NCI-H146 treated with DMSO at 0.1 percent for 48 hours (cell line): Measurements from ENCODE around the gene MAD1L1.

Experiments used
- DNase-seq: peaks from one replicate; lab custom pipeline; 2025; ENCODE audit not compliant: unreplicated experiment; lab: John Stamatoyannopoulos, UW

The MAD1L1 gene

DNA sequence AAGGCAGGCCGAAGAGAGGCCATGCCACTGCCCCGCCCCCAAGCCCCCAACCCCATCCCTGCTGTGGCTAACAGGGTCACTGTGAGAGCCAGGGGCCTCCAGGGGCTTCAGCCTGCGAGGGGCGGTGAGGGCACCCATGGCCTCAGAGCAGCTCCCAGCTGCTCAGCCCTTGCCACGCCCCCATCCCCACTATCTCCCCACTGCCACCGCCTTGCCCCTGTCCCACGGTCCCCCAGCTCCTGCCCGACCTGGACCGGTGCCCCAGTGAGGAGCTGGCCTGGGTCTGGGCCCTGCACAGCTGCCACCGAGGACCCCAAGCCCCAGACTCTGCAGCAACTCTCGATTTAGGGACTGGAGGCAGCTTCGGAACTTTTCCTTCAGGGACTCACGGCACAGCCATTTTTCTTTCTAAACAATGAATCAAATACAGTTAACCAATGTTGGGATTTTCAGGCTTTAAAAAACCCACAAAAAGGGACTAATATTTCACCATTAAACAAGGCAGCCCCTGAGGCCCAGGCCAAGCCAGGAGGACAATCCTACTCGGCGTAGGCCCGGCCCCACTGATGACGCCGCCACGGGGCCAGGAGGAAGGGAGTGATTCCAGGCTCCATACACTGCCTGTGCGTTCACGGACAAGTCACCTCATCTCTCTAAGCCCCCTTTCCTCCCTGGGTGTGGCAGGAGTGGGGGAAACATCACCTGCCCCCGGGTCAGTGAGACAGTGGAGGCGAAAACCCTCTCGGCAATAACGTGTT lies 325.6 kb downstream of the MAD1L1 start:
- DNase-seq, result no peak

DNA sequence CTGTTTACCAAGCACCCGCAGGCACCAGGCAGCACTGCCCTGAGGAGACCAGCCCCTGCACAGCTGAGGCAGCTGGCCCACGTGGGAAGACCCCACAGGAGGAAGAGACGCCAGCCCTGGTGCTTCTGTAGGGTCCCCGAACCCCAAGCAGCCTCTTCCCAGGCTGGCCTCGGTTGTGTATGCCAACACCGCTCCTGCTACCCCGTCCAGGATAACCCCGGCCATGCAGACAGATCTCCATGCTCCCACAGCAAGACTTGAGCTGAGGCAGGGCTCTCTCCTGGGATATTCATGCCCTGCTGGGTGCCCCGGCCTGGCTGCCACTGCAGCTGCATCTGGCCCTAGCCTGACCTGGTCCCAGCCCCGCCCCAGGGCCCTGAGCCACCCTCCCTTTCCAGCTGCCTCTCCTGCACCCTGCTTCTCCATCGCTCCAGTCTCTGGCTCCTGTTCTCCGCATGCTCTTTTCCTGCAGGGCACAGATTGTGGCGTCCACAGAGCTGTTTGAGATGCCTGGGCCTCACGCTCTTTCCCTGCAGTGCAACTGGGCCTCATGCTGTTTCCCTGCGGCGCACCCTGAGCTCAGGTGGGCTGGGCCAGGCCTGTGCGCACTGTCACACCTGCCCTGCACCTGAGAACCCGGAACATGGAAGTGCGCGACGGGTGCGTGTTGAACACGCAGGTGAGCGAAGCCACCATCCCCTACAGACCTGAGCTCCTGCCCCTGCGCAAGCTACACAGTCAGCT lies 326.5 kb downstream of the MAD1L1 start:
- DNase-seq, result no peak

DNA sequence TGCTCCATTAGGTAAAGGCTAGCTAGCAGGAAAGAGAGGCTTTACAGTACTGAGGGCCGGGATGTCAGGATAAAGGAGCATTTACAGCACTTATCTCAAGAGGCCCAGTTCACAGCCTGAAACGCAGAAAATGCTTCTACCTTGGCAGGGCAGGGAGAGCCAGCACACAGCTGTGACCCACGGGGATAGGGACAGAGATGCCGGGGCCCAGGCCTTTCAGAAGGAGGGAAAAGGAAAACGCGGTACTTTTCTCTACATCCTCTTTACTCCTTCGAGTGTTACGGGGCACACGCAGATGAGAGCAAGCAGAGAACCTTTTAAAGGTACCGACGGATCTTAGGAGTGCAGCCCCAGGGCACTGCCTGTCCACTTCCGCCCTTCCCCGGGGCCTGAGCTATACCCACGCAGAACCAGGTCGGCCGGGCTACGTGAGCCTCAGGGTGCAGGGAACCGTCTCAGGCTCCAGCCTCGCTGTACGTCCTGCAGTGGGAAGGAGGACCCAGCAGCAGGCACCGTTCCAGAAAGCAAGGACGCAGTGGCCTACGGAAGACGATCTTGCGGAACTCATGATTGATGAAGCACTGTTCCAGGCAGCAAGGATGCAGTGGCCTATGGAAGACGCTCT lies 330.4 kb downstream of the MAD1L1 start:
- DNase-seq, result no peak

DNA sequence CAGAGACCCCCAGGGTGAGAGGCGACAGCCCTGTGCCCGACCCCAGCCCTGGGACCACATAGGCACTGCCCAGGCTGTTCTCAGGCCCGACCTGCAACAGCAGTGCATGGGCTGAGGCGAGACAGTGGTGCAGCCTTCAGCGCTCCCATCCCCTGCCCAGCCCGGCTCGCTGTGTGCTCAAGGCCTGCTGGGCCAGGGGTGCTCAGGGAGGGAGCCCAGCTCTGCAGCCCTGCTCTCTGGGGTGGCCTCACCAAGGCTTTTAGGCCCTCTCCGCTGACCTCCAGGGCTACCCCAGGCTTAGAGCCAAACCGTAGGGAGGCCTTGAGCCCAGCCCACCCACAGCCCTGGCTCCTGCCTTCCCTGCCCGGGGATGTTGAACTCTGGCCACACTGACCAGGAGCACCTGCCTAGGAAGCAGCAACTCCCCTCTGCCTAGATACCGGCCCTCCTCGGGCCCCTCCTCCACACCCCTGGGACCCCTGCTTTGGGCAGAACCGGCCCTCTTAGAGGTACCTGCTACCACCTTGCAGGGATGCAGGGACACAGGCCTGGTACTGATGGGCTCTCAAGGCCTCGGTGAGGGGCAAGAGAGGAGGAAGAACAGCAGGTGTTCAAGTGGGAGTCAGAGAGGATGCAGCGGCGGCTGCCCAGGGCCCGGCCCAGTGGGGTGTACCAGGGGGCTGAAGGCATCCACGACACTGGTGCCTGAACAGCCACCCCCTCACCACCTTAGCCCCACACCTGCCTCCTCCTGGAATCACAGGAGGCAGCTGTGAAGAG lies 331.1 kb downstream of the MAD1L1 start:
- no peak for DNase-seq

DNA sequence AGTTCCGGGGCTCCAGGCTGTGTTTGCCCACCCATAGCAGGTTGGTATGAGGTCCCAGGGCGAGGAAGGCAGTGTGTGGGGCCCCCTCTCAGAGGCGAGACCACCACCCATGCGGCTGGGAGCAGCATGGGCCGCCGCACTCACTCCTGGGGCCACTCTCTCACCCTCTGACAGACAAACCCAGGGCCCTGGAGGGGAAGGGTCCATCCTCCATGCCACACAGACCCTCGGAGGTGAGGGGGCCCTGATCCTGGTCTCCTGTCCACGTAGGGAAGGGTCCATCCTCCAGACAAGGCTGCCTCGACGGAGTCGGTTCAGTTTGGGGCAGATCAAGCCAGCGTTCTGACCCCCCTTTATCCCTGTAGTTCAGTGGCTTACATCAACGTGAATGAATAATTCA lies 331.9 kb downstream of the MAD1L1 start:
- no peak for DNase-seq

DNA sequence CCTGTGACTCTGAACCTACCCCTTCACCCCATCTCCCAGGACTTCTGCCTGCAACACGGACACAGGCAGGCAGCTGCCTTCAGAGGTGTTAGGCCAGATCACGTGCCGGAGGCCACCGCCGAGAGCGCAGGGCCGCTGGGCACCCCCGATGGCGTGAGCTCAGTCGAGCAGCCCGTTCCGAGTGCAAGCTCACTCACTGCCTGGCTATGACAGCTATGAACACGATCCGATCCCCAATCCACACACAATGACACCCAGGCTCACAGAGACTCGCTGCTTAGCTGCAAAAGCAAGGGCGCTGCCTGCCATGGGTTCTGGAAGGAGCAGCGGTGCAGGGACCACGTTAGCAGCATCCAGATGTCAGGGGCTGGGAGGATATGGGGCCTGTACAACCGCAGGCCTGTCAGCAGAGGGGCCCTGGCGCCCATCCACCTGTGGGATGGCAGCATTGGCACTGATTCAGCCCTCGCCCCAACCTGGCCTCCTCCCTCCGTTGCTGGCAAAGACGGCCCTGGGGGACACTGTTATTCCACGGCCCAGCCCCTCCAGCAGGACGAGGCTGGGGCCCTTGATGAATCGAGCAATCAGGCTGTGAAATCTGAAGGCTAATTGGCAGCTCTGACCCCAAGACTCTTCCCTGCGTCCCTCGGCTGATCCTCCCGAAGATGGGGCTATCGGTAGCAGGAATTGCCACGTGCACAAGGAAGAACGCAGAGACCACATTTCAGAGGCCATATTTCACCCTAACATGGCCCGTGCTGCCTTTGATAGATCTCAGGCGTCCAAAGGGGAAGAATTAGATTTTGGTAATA lies 332.6 kb downstream of the MAD1L1 start:
- no peak for DNase-seq

DNA sequence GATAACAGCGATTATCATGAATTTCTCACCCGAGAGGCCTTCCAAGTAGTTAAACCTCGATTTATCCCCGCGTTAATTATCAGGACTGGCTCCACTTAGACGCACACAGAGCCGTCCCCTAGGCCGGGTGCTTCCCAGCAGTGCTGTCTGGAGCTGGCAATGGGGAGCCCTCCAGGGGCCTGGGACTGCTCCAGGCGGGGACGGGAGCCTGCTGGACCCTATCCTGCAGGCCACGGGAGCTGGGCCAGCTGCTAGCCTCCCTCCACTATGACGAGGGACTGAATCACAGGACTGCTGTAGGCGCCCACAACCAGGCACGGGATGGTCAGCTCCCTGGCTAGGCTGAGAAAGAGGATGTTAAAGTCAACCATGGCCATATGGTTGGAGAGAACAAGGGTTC lies 333.5 kb downstream of the MAD1L1 start:
- no peak for DNase-seq

DNA sequence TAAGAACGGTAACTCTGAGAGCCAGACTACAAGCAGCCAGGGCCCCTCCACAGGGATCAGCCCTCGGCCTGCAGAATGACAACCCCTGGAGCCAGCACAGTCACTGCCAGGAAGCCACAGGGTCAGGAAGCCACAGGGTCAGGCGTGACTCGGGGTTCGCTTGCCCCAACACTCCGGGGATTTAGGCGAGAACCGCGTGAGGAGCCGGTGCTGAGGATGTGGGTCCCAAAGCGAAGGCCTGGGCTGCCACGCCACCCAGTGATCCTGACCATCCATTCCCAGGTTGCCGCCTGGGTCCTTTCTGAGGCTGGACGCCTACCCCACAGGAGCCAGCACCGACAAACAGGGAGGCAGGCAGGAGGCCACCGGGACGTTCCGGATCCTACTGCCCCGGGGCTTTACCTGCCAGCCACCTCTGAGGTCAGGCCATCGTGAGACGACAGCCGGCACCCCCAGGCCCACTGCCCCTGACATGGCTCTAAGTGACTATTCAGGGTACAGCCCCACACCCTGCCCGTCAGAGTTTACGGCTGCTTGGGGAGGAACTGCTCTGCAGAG lies 334.0 kb downstream of the MAD1L1 start:
- DNase-seq, result no peak

DNA sequence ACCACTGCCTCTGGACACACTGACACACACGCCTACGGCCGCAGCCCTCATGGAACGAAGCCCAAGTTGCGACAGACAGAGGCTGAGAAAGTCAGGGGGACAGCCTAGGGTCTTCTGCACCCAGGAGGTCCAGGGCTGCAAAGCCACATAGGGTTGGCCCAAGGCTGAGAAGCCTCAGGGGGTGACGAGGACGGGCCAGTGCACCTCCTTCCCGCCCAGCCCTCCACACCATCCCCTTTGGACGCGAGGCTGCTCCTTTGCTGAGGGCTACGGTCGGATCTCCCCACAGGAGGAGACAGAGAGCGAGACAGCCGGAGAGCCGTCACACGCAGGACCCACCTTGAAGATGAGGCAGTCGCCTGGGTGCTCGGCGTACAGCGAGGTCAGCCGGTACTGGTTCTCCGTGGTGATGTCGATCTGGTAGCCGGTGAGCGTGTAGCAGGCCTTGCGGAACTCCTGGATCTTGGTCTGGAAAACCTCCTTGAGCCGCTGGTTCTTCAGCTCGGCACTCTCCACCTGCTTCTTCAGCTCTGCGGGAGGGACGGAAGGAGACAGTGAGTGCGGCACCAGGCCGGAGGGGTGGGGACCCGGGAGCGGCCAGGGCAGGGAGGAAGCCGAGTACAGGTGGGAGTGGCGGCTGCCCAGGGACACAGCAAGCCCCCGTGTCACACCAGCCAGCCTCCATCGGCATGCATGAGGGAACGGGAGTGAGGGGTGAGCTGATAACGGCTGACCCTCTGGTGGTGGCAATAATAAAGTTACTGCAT lies 334.7 kb downstream of the MAD1L1 start:
- DNase-seq, result no peak

DNA sequence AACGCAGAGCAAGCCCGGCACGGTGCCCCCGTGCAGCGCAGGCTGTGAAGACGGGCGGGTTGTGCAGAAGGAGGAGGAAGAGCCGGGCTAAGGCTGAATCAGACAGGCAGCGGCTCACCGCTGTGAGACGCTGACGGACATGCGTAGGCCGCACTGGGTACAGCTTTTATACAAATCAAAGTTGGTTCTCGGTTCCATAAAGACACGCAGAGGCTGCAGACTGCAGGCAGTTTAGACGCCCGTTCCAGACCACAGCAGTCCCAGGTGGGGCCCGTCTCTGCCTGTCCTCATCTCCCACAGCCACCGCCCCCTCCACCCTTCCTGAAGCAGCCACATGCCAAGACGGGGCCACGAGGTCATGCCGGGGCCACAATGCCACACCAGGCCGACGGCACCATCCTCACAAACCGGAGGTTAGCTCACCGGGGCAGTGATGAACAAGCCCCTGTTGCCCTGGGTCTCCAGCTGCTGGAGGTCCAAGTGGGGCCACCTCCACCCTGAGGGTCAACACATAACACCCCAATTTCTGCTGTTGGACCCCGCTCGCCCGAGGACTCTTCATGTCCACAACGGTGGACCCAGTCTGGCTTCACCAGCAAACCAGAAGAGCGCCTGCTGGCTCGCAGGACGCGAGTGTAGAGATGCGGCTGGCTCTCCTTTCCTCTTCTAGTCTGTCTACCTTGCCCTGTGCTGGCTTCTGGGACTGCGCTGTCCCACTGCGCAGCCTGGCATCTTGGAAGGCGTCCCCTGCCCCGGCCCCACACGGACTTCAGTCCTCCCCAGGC lies 335.5 kb downstream of the MAD1L1 start:
- no peak for DNase-seq

DNA sequence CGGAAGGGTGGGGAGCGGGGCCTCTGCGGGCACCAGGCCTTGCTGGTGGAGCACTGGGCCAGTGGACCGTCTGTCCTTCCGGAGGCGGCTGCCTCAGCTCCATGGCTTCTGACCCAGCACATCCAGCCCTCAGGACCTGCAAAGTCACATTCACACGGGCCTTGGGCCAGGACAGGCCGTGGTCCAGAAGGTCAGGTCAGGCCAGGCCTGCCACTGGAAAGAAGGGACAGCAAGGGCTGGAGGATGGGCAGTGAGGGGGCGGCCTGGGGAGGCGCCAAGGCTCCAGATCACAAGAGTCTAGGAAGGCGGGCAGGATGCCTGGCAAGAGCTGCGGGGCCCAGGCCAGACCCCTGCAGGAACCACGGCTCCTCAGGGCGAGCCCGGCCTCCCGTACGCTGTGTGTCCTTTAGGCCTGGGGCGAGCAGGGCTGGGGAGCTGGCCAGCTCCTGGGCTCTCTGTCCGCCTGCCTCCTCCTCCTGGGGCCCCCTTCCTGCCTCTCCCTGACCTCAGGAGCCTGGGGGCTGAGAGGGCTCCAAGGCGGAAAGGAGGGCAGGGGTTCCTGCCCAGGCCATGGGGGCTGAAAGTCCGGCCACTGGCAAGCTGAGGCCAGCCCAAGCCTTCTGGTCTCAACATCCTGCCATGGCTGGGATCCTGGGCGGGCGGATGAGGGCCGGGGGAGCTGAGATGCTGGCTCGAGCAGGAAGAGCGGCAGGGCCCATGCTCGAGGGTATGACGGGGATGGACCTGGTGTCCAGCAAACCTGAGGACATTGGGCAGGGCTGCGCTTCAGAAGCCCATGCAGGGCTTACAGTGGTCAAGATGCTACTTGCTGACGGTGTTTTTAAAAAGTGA lies 336.9 kb downstream of the MAD1L1 start:
- DNase-seq, result no peak

DNA sequence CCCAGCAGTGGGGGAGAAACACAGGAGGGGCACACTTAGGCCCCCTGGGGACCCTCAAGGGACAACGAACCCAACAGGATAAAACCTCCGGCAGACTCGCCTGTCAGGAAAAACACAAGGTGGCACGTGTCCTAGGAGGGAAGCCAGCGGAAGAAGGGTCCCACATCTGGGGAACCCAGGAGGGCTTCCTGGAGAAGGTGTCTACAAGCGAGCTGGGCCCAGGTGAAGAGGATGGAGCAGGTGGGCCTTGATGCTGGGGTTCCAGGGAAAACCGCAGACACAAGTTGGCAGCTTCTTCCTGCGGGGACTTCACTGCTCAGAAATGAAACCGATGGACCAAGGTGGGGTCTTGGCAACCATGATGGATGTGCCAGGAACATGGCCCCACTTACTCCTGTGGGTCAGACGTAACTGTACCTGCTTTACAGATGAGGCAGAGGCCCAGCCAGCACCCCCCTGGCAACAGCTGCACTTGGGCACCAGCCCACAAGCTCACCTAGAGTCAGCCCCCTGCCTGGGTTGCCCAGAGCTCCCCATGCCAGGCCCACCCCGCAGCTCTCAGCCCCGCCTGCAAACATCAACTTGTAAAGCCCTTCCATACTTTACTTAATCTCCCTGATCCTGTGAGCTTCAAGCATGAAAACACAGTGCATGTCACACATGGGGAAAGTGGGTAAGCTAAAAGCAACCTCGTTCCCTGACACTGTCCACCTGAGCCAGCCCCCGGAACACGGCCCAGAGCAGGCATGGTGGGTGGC lies 337.7 kb downstream of the MAD1L1 start:
- DNase-seq, result no peak

DNA sequence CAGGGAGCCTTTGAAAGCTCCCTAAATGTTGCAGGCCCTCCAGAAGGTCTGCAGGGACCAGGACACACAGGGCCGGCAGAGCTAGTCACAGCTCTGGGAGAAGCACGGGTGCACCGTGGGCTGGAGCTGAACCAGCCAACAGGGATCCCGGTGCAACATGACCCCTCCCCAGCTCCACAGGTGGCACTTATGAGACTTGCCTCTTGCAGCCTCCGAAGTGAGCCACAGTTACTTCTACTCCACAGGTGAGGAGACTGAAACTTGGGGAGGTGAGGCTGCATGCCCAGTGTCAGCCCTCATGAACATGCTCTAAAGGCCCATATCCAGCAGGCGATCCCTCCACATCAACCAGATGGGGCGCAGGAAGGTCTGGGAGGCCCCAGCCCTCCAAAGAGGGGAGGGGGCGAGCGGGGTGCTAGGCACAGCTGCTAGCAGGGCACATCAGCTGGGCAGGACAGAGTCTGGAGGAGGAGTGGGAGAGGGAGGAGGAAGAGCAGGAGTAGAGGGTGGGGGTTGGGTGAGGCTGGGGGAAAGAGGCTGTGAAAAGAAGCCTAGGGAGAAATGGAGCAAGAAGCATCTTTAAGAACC lies 338.3 kb downstream of the MAD1L1 start:
- DNase-seq, result no peak

DNA sequence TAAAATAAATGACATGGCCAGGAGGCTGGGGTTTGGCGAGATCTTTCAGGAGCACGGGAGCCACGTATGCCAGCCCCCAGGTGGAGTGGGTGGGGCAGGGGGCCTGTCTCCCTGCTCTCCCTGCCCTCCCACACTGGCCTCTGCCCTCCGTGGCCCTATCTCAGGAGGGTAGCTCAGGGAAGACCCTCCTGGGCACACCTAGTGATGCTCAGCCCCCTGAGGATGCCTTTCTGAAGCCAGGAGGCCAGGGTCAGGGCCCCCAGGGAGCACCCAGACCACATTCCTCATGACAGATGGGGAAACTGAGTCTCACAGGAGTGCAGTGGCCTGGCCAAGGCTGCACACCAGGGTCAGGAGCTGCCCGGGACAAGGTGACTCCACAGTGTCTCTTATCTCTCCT lies 339.3 kb downstream of the MAD1L1 start:
- no peak for DNase-seq

DNA sequence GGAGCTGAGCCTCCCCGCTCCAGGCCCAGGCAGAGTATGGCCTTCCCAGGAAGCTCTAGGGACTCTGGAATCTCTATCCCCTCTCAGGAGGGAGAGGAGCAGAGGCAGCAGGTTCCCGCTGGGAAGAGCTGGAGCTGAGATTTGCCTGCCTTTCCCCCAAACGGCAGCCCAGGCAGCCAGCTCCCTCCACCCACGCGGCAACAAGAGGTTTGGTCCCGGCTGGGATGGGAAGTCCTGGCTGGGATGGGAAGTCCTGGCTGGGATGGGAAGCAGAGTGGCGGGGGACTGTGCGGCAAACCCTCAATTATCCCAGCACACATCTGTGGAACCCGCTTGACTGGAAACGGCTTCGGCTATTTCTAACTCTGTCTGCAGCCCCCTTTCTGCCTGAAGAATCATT lies 339.7 kb downstream of the MAD1L1 start:
- DNase-seq, result no peak

DNA sequence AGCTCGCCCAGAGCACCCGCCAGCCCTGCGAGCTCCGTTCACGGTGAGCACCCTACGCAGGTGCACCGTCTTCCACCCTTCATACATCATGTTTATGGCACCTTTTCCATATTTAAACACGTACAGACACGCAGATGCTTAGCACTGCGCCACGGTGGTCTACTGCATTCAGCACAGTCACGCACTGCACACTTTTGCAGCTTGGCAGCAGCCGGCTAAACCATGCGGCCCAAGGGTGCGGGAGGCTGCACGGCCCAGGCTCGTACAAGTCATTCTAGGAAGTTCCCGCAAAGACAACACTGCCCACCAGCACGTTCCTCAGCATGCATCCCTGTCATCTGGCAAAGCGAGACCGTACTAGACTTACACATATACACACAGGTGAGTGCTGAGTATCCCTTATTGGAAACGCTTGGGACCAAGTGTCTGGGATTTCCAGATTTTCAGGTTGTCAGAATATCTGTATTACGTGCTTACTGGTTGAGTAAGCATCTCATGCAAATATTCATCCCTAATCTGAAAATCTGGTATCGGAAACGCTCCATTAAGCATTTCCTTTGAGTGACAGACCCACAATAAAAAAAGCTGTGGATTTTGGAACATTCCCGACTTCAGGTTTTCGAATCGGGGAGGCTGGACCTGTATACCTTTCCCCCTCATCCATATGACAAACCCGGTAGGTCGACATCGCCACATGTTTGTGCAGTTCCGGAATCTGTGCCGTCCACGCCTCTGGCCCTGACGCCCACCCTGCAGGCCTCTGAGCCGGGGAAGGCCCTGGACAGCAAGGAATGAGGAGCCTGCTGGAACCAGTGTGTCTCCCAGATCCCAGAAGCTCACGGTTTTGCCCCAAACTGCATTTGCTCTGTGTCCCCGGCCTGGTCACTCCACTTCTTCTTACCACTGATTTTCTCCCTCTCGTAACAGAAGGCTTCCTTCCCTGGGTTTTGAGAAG lies 340.5 kb downstream of the MAD1L1 start:
- DNase-seq, result no peak
